ENCODE measurements around the gene CDH23.

Gene CDH23

GRCh38 chr10:71573562-71574518 lies 177.1 kb downstream of the CDH23 start:
- DNase-seq = no peak

GRCh38 chr10:71575451-71575850 lies 178.7 kb downstream of the CDH23 start:
- DNase-seq = no peak

- no peak for DNase-seq
Observed at GRCh38 chr10:71575934-71576801, 179.4 kb downstream of the CDH23 start.

GRCh38 chr10:71576842-71577241 lies 180.1 kb downstream of the CDH23 start:
- no peak for DNase-seq

- no peak for DNase-seq
Observed at GRCh38 chr10:71577345-71577744, 180.6 kb downstream of the CDH23 start.

GRCh38 chr10:71578069-71578468 lies 181.3 kb downstream of the CDH23 start:
- DNase-seq = no peak

GRCh38 chr10:71579668-71580067 lies 182.9 kb downstream of the CDH23 start:
- no peak for DNase-seq

- DNase-seq = no peak
Observed at GRCh38 chr10:71580415-71580814, 183.7 kb downstream of the CDH23 start.

- no peak for DNase-seq
Observed at GRCh38 chr10:71580926-71581325, 184.2 kb downstream of the CDH23 start.

GRCh38 chr10:71581376-71581775 lies 184.7 kb downstream of the CDH23 start:
- DNase-seq = no peak

- DNase-seq = no peak
Observed at GRCh38 chr10:71582019-71582418, 185.3 kb downstream of the CDH23 start.

GRCh38 chr10:71582506-71583475 lies 186.1 kb downstream of the CDH23 start:
- DNase-seq = no peak

- no peak for DNase-seq
Observed at GRCh38 chr10:71584461-71584860, 187.7 kb downstream of the CDH23 start.

- DNase-seq = no peak
Observed at GRCh38 chr10:71584902-71585563, 188.3 kb downstream of the CDH23 start.

- no peak for DNase-seq
Observed at GRCh38 chr10:71585564-71586290, 189.0 kb downstream of the CDH23 start.

GRCh38 chr10:71587941-71588573 lies 191.3 kb downstream of the CDH23 start:
- no peak for DNase-seq

- DNase-seq = no peak
Observed at GRCh38 chr10:71588685-71589084, 192.0 kb downstream of the CDH23 start.

- no peak for DNase-seq
Observed at GRCh38 chr10:71589617-71590551, 193.2 kb downstream of the CDH23 start.

GRCh38 chr10:71590781-71591350 lies 194.1 kb downstream of the CDH23 start:
- no peak for DNase-seq

Data from CD4-positive, alpha-beta T cell treated with Interleukin-17A for 1 hour (primary cell).